RWPE1 (cell line): ENCODE results near the gene MYO5B.

Source experiments
- CTCF ChIA-PET: fragments of 350-600 bp; sonication (Branson Sonifier 250); formaldehyde crosslinking; extraction: SDS; loops from one replicate; lab custom pipeline; 2021; lab: Yijun Ruan, JAX
- POLR2A ChIA-PET: fragments of 400-600 bp; formaldehyde crosslinking; extraction: SDS; loops from one replicate; lab custom pipeline; 2020; ENCODE audit warnings: antibody characterized with exemption; ENCODE audit not compliant: low non-redundant PET; lab: Yijun Ruan, JAX
- DNase-seq: peaks from one replicate; pipeline ENCODE4 v3.0.0; 2012; ENCODE audit warnings: low spot score
- H3K27ac ChIP-seq: fragments of 450-650 bp; 2 replicates; pipeline ENCODE4 v1.5.1; 2017
- TF ChIP-seq, protein P1 (sequence below): fragments of 450-650 bp; conservative IDR thresholded peaks from 2 replicates; pipeline ENCODE4 v1.5.1; 2017; ENCODE audit warnings: low read depth, mild to moderate bottlenecking

MYO5B gene

DNA sequence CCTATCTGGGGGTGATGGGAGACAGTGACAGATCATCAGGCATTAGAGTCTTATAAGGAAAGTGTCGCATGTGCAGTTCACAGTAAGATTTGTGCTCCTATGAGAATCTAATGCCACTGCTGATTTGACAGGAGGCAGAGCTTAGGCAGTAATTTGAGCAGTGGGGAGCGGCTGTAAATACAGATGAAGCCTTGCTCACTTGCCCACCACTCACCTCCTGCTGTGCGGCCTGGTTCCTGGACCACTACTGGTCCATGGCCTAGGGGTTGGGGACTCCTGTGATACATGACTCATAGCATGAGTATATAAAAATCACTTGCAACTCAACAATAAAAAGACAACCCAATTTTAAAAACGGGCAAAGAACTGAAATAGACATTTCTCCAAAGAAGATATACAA is 310.5 kb downstream of the MYO5B start:
- TF ChIP-seq, protein P1, sequence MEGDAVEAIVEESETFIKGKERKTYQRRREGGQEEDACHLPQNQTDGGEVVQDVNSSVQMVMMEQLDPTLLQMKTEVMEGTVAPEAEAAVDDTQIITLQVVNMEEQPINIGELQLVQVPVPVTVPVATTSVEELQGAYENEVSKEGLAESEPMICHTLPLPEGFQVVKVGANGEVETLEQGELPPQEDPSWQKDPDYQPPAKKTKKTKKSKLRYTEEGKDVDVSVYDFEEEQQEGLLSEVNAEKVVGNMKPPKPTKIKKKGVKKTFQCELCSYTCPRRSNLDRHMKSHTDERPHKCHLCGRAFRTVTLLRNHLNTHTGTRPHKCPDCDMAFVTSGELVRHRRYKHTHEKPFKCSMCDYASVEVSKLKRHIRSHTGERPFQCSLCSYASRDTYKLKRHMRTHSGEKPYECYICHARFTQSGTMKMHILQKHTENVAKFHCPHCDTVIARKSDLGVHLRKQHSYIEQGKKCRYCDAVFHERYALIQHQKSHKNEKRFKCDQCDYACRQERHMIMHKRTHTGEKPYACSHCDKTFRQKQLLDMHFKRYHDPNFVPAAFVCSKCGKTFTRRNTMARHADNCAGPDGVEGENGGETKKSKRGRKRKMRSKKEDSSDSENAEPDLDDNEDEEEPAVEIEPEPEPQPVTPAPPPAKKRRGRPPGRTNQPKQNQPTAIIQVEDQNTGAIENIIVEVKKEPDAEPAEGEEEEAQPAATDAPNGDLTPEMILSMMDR: no peak
- H3K27ac ChIP-seq: no peak overlapping the region
- no peak for DNase-seq
- ChIA-PET CTCF (no interaction called here), POLR2A (no interaction called here)

DNA sequence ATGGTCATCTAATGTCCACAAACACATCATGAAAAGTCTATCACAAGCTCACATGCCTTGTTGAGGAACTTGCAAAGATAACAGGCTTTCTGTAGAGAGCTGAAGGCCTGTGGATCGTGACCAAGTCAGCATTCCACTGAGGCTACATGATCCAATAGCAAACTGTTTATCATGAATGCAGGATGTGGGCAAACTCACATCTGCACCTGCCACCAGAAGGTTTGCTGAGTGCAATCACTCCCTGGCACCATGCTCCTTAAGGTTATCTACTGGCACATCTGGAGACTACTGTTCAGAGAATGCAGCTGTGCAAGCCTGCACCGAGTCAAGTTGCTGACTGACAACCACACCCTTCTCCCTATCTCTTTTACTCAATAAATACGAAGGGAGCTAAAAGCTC is 314.3 kb downstream of the MYO5B start:
- no peak for DNase-seq
- TF ChIP-seq, protein P1: no peak
- POLR2A ChIA-PET: no interaction called here
- CTCF ChIA-PET: no interaction called here
- no peak overlapping the region for H3K27ac ChIP-seq

DNA sequence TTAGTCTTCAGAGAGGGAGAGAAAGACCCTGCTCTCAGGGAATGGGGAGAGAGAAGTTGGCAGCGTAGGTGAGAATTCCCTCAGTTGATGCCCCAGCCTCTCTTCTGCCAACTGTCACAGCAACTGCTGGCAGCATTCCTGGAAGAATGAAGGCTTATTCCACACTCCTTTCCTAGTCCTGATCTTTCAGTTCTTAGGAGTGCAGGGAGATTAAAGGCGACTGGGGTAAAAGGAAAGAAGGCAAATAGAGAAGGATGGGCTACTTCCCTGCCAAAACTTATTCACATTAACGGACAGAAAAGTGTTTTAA is 315.7 kb downstream of the MYO5B start:
- ChIA-PET POLR2A (no interaction called here), CTCF (no interaction called here)

DNA sequence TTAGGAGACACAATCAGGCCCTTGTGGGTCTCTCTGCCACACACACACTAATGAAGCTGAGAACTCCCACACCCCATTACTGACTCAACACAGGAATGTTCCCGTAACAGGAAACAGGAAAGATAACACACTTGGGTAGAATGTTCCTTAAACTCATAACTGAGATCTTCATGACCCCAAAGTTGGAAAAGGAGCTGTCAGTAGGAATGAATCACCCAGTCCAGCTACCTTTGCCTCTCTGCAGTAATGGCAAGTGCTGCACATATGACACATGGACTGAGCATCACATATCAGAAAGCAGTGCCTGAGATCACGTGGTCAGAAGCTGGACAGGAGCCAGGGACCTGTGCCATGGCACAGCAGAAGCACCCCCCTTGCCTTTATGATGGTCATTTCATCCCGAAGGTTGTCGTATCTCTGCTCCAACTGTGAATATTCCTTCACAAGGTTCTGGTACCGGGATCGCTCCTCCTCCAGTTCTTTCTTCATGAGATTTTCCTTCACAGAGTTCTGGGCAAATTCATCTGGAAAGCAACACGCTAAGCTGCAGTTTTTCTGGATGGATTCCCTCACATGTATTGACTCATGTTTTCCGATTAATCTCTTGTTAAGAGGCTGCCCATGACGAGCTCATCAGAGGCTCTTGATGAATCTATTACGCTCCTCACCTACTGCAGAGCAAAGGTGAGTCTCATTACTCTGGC is 316.2 kb downstream of the MYO5B start:
- ChIA-PET POLR2A (no interaction called here), CTCF (no interaction called here)
- DNase-seq: peak; percentile 2
- TF ChIP-seq, protein P1: no peak
- no peak overlapping the region for H3K27ac ChIP-seq

More for the DNA sequence above, 315.7 kb downstream of the MYO5B start:
- TF ChIP-seq, protein P1: no peak
- DNase-seq: no peak
- H3K27ac ChIP-seq: no peak overlapping the region

DNA sequence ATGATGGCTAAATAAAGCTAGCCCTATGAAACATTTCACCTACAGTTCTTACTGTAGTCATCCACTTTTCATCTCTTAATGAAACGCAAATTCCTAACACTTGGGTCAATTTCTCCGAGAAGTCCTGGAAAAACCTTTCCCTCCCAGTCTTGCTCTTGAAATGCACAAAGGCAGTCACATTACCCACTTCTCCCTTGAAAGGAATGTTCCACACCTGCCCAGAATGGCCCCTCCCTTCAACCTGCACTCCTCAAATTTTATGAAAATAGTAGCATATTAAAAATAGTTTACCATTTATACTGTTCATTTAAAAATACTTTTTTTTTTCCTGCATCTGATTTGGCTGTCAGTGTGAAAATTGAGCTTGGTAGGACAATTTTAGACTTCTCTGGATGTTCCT is 316.9 kb downstream of the MYO5B start:
- POLR2A ChIA-PET: no interaction called here
- no peak overlapping the region for H3K27ac ChIP-seq
- TF ChIP-seq, protein P1: no peak
- CTCF ChIA-PET: no interaction called here
- DNase-seq: no peak

DNA sequence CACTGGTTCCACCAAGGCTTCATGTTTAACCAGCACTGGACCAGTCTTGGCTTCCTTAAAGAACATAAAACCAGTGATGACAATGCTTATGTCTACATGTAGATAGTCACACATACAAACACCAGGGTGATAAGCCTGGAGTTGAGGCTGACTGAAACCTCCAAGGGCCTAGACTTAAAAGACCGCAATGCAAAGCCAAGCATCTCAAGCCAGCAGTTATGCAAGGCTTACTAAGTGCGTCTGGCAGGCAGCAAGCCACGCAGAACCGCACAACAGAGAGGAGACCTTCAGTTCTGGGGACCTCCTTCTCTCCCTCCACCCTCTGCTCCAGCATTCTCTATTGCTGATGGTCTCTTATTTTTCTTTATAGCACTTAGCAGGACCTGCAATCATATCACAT is 318.4 kb downstream of the MYO5B start:
- no peak for DNase-seq
- ChIA-PET CTCF (interaction anchor here (0.6 kb wide), 1 partner anchor 111 kb away, joined by 4 read pairs; no protein-coding TSS in a partner anchor), POLR2A (interaction anchor here (0.7 kb wide), 1 partner anchor 683 kb away, joined by 6 read pairs; no protein-coding TSS in a partner anchor)
- TF ChIP-seq, protein P1: no peak
- no peak overlapping the region for H3K27ac ChIP-seq
